ENCODE results near the gene SLC25A11. TPM values are rescaled to one million over a fixed set of nuclear protein-coding genes. Genes with fewer than 3 reads are reported as not detected.

Gene SLC25A11
- total RNA-seq, 4 donors from 2014 or later = 9.5 to 58.2 (median 42.9) TPM

DNA sequence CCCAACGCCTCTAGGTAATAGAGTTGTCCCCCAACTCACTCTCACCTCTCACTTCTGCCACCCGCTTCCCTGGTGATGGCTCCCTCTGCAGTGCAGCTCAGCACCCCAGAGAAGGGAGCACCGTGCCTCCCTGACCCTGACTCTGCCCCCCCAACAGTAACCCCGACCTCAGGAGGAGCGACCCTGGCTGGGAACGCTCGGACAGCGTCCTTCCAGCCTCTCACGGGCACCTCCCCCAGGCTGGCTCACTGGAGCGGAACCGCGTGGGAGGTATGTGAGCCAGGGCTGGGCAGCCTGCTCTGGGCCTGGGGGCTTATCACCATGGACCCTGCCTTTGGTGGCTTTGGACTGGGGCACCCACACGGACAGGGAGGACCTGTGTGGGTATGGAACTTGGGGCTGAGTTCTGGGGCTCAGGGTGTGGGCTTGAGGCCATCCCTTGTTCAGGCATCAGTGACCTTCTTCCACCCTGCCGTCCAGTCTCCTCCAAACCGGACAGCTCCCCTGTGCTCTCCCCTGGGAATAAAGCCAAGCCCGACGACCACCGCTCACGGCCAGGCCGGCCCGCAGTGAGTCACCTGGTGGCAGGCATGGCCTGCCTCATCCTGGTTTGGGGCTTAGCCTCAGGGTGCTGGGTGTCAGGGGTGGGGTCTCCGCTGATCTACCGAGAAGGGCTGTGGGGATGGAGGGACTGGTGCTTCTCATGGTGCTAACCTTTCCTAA, 47.2 kb downstream of the SLC25A11 start:
- DNase-seq = no peak
- no peak for TF ChIP-seq POLR2A (IDR thresholded peaks at IDR 0.05)
- TF ChIP-seq, protein P1, sequence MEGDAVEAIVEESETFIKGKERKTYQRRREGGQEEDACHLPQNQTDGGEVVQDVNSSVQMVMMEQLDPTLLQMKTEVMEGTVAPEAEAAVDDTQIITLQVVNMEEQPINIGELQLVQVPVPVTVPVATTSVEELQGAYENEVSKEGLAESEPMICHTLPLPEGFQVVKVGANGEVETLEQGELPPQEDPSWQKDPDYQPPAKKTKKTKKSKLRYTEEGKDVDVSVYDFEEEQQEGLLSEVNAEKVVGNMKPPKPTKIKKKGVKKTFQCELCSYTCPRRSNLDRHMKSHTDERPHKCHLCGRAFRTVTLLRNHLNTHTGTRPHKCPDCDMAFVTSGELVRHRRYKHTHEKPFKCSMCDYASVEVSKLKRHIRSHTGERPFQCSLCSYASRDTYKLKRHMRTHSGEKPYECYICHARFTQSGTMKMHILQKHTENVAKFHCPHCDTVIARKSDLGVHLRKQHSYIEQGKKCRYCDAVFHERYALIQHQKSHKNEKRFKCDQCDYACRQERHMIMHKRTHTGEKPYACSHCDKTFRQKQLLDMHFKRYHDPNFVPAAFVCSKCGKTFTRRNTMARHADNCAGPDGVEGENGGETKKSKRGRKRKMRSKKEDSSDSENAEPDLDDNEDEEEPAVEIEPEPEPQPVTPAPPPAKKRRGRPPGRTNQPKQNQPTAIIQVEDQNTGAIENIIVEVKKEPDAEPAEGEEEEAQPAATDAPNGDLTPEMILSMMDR (IDR thresholded peaks at IDR 0.05) = no peak
- H3K27me3 ChIP-seq = no peaks in the 10 kb centered on the region
- no peak overlapping the region for H3K4me3 ChIP-seq
- intact Hi-C loops (cut with DNase I; ENCODE audit: low total_unique reads) = no loop called here
- H3K27ac ChIP-seq = no peak overlapping the region
- no peaks in the 10 kb centered on the region for H3K9me3 ChIP-seq
- no peaks in the 10 kb centered on the region for H3K36me3 ChIP-seq
- H3K4me1 ChIP-seq = no peaks in the 10 kb centered on the region

DNA sequence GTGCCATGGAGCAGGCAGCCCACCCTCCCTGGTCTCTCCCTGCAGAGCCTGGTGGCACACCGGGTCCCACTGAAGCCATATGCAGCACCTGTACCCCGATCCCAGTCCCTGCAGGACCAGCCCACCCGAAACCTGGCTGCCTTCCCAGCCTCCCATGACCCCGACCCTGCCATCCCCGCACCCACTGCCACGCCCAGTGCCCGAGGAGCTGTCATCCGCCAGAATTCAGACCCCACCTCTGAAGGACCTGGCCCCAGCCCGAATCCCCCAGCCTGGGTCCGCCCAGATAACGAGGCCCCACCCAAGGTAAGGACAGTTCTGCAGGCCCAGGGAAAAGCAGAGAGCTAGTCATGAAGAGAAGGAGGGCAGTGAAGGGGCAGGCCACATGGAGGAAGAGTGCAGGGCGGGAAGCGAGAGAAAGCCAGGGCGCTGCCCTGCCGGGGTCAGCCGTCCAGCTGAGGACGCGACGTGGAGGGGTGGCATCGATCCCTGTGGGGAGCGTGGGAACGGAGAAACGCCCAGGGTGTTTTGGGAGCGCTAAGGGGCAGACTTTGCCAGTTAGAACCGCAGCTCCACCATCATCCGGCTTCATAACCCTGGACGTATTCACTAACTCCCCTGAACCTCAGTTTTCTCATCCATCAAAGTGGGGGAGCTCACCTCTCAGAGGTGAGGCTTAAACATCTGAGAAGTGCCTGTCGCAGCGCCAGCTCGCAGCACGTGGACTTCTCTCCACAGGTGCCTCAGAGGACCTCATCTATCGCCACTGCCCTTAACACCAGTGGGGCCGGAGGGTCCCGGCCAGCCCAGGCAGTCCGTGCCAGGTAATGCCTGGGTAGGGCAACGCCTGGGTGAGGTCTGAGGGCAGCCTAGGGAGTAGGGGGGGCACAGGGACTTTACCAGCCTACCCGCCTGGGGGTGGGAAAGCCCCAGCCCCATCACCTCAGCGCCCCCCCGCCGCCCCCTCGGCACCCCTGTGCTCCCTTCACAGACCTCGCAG, 48.1 kb downstream of the SLC25A11 start:
- Histone ChIP-seq H3K9me3 (no peaks in the 10 kb centered on the region), H3K36me3 (no peaks in the 10 kb centered on the region)

DNA sequence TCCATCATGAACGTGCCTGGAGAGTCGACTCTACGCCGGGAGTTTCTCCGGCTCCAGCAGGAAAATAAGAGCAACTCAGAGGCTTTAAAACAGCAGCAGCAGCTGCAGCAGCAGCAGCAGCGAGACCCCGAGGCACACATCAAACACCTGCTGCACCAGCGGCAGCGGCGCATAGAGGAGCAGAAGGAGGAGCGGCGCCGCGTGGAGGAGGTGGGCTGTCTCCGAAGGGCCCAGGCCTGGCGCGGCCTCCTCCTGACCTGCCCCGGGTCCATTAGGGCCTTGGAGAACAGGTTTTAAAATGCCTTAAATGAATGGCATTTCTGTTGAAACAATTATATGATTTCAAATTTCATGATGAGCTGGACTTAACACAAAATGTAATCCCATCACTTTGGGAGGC, 52.3 kb downstream of the SLC25A11 start:
- Histone ChIP-seq H3K27me3 (no peaks in the 10 kb centered on the region), H3K9me3 (no peaks in the 10 kb centered on the region), H3K4me3 (no peak overlapping the region), H3K4me1 (no peaks in the 10 kb centered on the region), H3K36me3 (no peaks in the 10 kb centered on the region), H3K27ac (no peak overlapping the region)
- no peak for TF ChIP-seq POLR2A (IDR thresholded peaks at IDR 0.05)
- TF ChIP-seq, protein P1 (IDR thresholded peaks at IDR 0.05) = no peak
- DNase-seq = no peak
- intact Hi-C loops (cut with DNase I; ENCODE audit: low total_unique reads) = no loop called here

More for the DNA sequence above, 48.1 kb downstream of the SLC25A11 start:
- H3K4me3 ChIP-seq = no peak overlapping the region
- no peak for DNase-seq
- no peaks in the 10 kb centered on the region for H3K27me3 ChIP-seq
- H3K4me1 ChIP-seq = no peaks in the 10 kb centered on the region
- no peak overlapping the region for H3K27ac ChIP-seq
- intact Hi-C loops (cut with DNase I; ENCODE audit: low total_unique reads) = no loop called here
- no peak for TF ChIP-seq POLR2A (IDR thresholded peaks at IDR 0.05)
- TF ChIP-seq, protein P1 (IDR thresholded peaks at IDR 0.05) = no peak

Small RNA genes within 50 kb of the gene (microRNA-seq; reads per million reads assigned to microRNA genes)
- gene MIR6864 (ENCODE audit: borderline microRNAs expressed, borderline replicate concordance) (not detected), gene MIR6865 (ENCODE audit: borderline microRNAs expressed, borderline replicate concordance) (not detected)

Small RNA genes within 50 kb of the gene (small RNA-seq; reads per million reads assigned to genes)
- gene MIR6864 (not detected), gene MIR6865 (not detected)

Other genes with a start within 250 kb of the SLC25A11 start
- 10 to 100 TPM in 3 of 4 donors, 1 to 10 TPM in 1; 7.4 to 56.8 (median 35.8) TPM for gene PELP1, start 235.9 kb downstream of the SLC25A11 start, total RNA-seq
- 10 to 100 TPM; 11.6 to 48.5 (median 40.8) TPM for gene ARRB2, start 229.4 kb downstream of the SLC25A11 start, total RNA-seq
- gene MED11, start 208.6 kb downstream of the SLC25A11 start, total RNA-seq = 100 to 1,000 TPM in 1 of 4 donors, 10 to 100 TPM in 2, 1 to 10 TPM in 1; 2.9 to 209 (median 14.0) TPM
- gene ZMYND15, start 200.2 kb downstream of the SLC25A11 start, total RNA-seq = under 1 TPM in 2 of 4 donors, not detected in 2; 0.58 to 0.69 TPM
- 1 to 10 TPM; 1.0 to 9.1 (median 7.1) TPM for gene CXCL16, start 200.1 kb downstream of the SLC25A11 start, total RNA-seq
- gene TM4SF5, start 168.2 kb downstream of the SLC25A11 start, total RNA-seq = not detected
- 1 to 10 TPM in 2 of 4 donors, not detected in 2; 1.3 to 2.2 TPM for gene VMO1, start 153.7 kb downstream of the SLC25A11 start, total RNA-seq
- gene GLTPD2, start 151.1 kb downstream of the SLC25A11 start, total RNA-seq = not detected
- gene PSMB6, start 143.9 kb downstream of the SLC25A11 start, total RNA-seq = 10 to 100 TPM; 64.9 to 99.7 (median 87.3) TPM
- gene PLD2, start 132.9 kb downstream of the SLC25A11 start, total RNA-seq = 10 to 100 TPM in 3 of 4 donors, 1 to 10 TPM in 1; 10.0 to 54.3 (median 25.1) TPM
- gene MINK1, start 106.7 kb downstream of the SLC25A11 start, total RNA-seq = 10 to 100 TPM; 17.9 to 99.2 (median 27.9) TPM
- gene C17orf107, start 40.5 kb downstream of the SLC25A11 start, total RNA-seq = 1 to 10 TPM in 3 of 4 donors, not detected in 1; 2.9 to 6.6 (median 3.5) TPM
- gene CHRNE, start 36.9 kb downstream of the SLC25A11 start, total RNA-seq = under 1 TPM in 2 of 4 donors, not detected in 2; 0.79 to 0.83 TPM
- not detected for gene GP1BA, start 7.8 kb downstream of the SLC25A11 start, total RNA-seq
- gene RNF167, start 222 bp upstream of the SLC25A11 start, total RNA-seq = 100 to 1,000 TPM in 1 of 4 donors, 10 to 100 TPM in 3; 14.8 to 100 (median 53.1) TPM
- 100 to 1,000 TPM; 170 to 396 (median 304) TPM for gene PFN1, start 8.5 kb upstream of the SLC25A11 start, total RNA-seq
- gene ENO3, start 11.1 kb upstream of the SLC25A11 start, total RNA-seq = 1 to 10 TPM in 3 of 4 donors, not detected in 1; 2.8 to 3.7 (median 3.6) TPM
- 10 to 100 TPM; 18.4 to 58.3 (median 34.0) TPM for gene SPAG7, start 27.8 kb upstream of the SLC25A11 start, total RNA-seq
- 10 to 100 TPM in 3 of 4 donors, 1 to 10 TPM in 1; 7.3 to 80.8 (median 12.7) TPM for gene CAMTA2, start 47.6 kb upstream of the SLC25A11 start, total RNA-seq
- 1 to 10 TPM in 1 of 4 donors, not detected in 3; 3.4 TPM for gene INCA1, start 57.5 kb upstream of the SLC25A11 start, total RNA-seq
- gene KIF1C, start 57.9 kb upstream of the SLC25A11 start, total RNA-seq = 100 to 1,000 TPM in 1 of 4 donors, 10 to 100 TPM in 3; 22.9 to 140 (median 30.5) TPM
- gene SLC52A1, start 95.4 kb upstream of the SLC25A11 start, total RNA-seq = under 1 TPM in 1 of 4 donors, not detected in 3; 0.55 TPM
- 1 to 10 TPM; 1.5 to 8.6 (median 5.3) TPM for gene ZFP3, start 138.4 kb upstream of the SLC25A11 start, total RNA-seq
- gene ZNF232, start 171.8 kb upstream of the SLC25A11 start, total RNA-seq = 10 to 100 TPM in 1 of 4 donors, 1 to 10 TPM in 2, under 1 TPM in 1; 0.51 to 12.7 (median 6.1) TPM
- 1 to 10 TPM in 1 of 4 donors, under 1 TPM in 2, not detected in 1; 0.21 to 2.6 (median 0.97) TPM for gene USP6, start 176.0 kb upstream of the SLC25A11 start, total RNA-seq

Data from uterus (tissue), 4 donors.